Measurements from ENCODE around the gene CCDC195. TPM values are rescaled to one million over a fixed set of nuclear protein-coding genes. Genes with fewer than 3 reads are reported as not detected.

Gene CCDC195
- total RNA-seq, 4 donors from 2014 or later, result not detected

GRCh38 chr2:224731665-224732064 is 15.5 kb upstream of the CCDC195 start:
- Histone ChIP-seq H3K27me3 (no peaks in the 10 kb centered on the region), H3K4me1 (no peaks in the 10 kb centered on the region), H3K36me3 (no peaks in the 10 kb centered on the region), H3K4me3 (no peak overlapping the region), H3K27ac (no peak overlapping the region), H3K9me3 (peaks cover 0 to 16% (median 12%) of the 10 kb centered on the region in 3 donors)
- 67 to 82% methylated on average over 1 of the region's 1 CpG for WGBS, 2 donors
- intact Hi-C loops (cut with DNase I), result no loop called here
- no peak for TF ChIP-seq POLR2A (IDR thresholded peaks at IDR 0.05)
- no peak for TF ChIP-seq CTCF (IDR thresholded peaks at IDR 0.05)
- no peak for DNase-seq

- no peak for DNase-seq
- H3K27ac ChIP-seq, result no peak overlapping the region
- H3K36me3 ChIP-seq, result no peaks in the 10 kb centered on the region
- TF ChIP-seq CTCF (IDR thresholded peaks at IDR 0.05) (no peak), POLR2A (IDR thresholded peaks at IDR 0.05) (no peak)
- H3K4me3 ChIP-seq, result no peak overlapping the region
- no peaks in the 10 kb centered on the region for H3K27me3 ChIP-seq
- WGBS, 2 donors, result 50 to 82% methylated on average over 1 of the region's 1 CpG
- peaks cover 0 to 6% (median 0%) of the 10 kb centered on the region in 3 donors for H3K9me3 ChIP-seq
- intact Hi-C loops (cut with DNase I), result no loop called here
- H3K4me1 ChIP-seq, result no peaks in the 10 kb centered on the region
These were observed 13.3 kb upstream of the CCDC195 start for GRCh38 chr2:224729435-224729834.

- Histone ChIP-seq H3K27ac (no peak overlapping the region), H3K27me3 (no peaks in the 10 kb centered on the region), H3K36me3 (no peaks in the 10 kb centered on the region), H3K9me3 (peaks cover 0 to 6% (median 0%) of the 10 kb centered on the region in 3 donors), H3K4me1 (no peaks in the 10 kb centered on the region), H3K4me3 (no peak overlapping the region)
- no peak for TF ChIP-seq POLR2A (IDR thresholded peaks at IDR 0.05)
- TF ChIP-seq CTCF (IDR thresholded peaks at IDR 0.05), result no peak
- WGBS, 2 donors, result 93 to 94% methylated on average over 2 of the region's 2 CpGs
- intact Hi-C loops (cut with DNase I), result no loop called here
- no peak for DNase-seq
These were observed 8.2 kb upstream of the CCDC195 start for GRCh38 chr2:224724331-224724730.

GRCh38 chr2:224723586-224724217 is 7.5 kb upstream of the CCDC195 start:
- 65 to 70% methylated on average over 2 of the region's 2 CpGs for WGBS, 2 donors
- intact Hi-C loops (cut with DNase I), result no loop called here
- TF ChIP-seq CTCF (IDR thresholded peaks at IDR 0.05) (no peak), POLR2A (IDR thresholded peaks at IDR 0.05) (no peak)
- Histone ChIP-seq H3K36me3 (no peaks in the 10 kb centered on the region), H3K27me3 (no peaks in the 10 kb centered on the region), H3K4me3 (no peak overlapping the region), H3K9me3 (peaks cover 0 to 4% (median 0%) of the 10 kb centered on the region in 3 donors), H3K4me1 (no peaks in the 10 kb centered on the region), H3K27ac (no peak overlapping the region)
- DNase-seq, result no peak

- Histone ChIP-seq H3K27me3 (no peaks in the 10 kb centered on the region), H3K4me1 (no peaks in the 10 kb centered on the region), H3K9me3 (no peaks in the 10 kb centered on the region), H3K36me3 (no peaks in the 10 kb centered on the region), H3K4me3 (no peak overlapping the region), H3K27ac (no peak overlapping the region)
- no peak for TF ChIP-seq CTCF (IDR thresholded peaks at IDR 0.05)
- no peak for DNase-seq
- intact Hi-C loops (cut with DNase I), result no loop called here
- 82 to 84% methylated on average over 4 of the region's 4 CpGs for WGBS, 2 donors
These were observed 6.6 kb upstream of the CCDC195 start for GRCh38 chr2:224722770-224723169.
